Dermis microvascular lymphatic vessel endothelial cell (primary cell): ENCODE data around the gene PITX3. TPM values are rescaled to one million over a fixed set of nuclear protein-coding genes. Genes with fewer than 3 reads are reported as not detected.
"Not testable (repeated sequence)": the region's sequence is repeated elsewhere in the genome, so short reads cannot be mapped to it uniquely, and the experiment has no call there.

ENCODE experiments used
- DNase-seq, 2 donors: peaks; one replicate each; pipeline versions ENCODE4 v3.0.0 to v3.0.0-alpha.2; 2010; ENCODE audit warnings: low read depth in 2 of 2
- total RNA-seq: library from RNA; depleted of rRNA; stranded (reverse); fragments of >200 nt; gene quantifications from 2 replicates; pipeline ENCODE4 v1.2.1, GENCODE V29; 2014

The PITX3 gene
- total RNA-seq, 1 donor from 2014 or later = not detected

DNA sequence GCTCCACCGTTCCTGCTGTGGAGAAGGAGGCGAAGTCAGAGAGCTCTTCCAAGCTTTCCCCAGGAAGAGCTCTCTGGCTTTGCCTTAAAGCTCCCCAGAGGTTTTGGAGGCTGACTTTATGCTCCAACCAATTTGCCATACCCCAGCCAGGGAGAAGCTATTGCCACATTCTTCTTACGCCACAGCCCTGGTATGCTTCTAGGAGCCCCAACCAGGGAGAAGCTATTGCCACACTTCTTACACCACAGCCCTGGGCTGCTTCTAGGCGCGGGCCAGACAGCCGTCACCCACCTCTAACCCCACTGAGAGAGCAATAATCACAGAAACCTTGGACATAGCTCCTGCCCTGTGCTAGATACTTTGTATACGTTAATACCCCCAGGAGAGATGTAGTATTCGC, 14.3 kb downstream of the PITX3 start:
- DNase-seq = no peak

GRCh38 chr10:102226542-102226870, 14.8 kb downstream of the PITX3 start:
- no peak for DNase-seq

GRCh38 chr10:102225646-102226541, 15.4 kb downstream of the PITX3 start, which contains the start of gene ELOVL3:
TSS of gene ELOVL3 (plus strand) at chr10:102226299. CDS start at chr10:102226549, 250 bp downstream.
- DNase-seq = peak; percentile 85 to 96

- DNase-seq = no peak
Observed at GRCh38 chr10:102222797-102223196, 18.5 kb downstream of the PITX3 start.

DNA sequence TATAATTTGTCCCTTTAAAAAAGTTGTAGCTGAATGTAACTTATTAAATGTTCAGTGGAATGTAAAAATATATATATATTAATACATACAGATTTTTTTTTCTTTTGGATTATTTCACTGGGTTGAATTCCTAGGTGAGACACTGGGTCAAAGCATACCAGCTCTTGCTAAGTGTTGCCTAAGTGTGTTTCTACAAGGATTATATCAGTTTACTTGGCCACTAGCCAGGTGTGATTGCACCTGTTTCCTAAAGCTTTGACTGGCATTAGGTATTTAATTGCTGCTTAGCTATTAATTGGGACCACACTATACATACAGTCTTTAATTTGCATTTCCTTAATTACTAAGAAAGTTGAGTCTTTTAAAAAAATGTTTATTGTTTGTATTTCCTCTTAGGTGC, 20.7 kb downstream of the PITX3 start:
- no peak for DNase-seq

DNA sequence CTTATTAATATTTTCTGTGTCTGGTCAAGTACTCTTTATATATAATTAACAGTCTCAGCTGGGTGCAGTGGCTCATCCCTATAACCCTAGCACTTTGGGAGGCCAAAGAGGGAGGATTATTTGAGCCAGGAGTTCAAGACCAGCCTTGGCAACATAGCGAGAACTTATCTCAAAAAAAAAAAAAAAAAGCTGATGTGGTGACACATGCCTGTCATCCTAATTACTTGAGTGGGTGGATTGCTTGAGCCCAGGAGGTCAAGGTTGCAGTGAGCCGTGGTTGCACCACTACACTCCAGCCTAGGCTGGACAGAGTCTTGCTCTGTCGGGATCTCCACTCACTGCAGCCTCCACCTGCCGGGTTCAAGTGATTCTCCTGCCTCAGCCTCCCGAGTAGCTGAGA, 21.9 kb downstream of the PITX3 start:
- DNase-seq = no peak

GRCh38 chr10:102213599-102213998, 27.7 kb downstream of the PITX3 start:
- DNase-seq = not testable (repeated sequence)

DNA sequence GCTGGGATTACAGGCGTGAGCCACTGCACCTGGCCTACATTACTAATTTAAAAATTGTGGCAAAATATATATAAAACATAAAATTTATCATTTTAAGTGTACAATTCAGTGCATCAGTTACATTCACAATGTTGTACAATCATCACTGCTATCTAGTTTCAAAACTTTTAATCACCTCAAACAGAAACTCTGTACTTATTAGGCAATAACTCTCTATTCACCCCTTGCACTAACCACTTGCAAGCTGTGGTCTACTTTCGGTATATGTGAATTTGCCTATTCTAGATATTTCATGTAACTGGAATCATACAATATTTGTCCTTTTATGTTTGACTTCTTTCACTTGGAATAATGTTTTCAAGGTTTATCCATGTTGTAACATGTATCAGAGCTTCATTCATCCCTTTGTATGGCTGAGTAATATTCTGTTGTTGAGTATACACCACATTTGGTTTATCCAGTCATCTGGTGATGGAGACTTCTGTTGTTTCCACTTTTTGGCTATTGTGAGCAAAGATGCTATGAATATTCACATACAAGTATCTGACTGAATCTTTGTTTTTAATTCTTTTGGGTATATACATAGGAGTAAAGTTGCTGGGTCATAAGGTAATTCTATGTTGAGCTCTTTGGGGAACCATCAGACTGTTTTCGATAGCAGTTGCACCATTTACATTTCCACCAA, 29.6 kb downstream of the PITX3 start:
- DNase-seq = no peak

DNA sequence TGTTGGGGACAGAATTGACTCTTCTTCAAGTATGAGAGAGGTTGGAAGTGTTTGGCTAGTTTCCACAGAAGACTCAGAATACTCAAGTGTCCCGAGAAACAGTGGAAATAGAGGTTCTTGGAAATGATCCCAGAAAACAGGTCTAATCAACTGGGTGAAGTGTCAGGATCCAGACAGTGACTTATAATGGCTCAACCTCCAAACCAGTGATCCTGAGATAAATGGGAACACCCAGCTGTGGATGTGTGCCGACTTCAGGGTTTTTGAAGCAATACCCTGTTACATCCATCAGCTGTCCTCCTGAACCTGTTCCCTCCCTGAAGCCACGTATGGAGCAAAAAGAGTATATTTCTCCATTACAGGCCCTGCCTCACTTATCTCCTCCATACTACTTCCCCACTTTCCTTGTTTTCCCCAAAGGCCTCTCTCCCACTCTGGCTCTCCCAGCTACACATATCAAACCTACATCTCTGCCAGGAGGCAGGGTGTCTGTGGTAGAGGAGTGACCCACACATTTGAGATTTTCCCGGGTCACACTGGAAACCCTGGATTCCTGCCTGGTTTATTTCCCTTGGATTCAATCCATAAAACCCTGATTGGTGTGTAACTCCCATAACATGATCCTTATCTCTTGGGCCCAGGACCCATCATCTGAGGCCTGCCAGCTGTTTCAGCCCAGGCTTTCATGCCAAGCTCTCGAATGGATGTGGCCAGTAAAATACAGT, 32.8 kb downstream of the PITX3 start:
- peak; percentile 12 to 53 for DNase-seq

DNA sequence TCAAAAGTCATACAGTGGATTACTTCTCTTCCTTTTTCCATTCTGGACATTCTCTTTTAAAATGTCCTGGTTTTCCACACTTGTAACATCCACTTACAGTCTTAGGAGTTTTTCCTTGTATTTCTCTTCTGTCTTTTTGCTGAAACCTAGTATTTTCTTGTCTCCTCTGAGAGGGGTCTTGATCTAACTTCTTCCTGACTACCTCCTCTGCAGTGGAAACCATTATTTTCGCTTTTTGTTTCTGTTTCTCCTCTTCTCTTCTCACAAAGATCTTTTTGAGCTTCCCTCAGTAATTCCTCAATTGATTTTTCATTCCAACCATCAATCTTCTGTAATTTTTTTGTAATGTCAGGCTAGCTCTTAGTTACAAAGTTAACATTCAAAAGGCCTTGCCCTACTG, 38.9 kb downstream of the PITX3 start:
- DNase-seq = no peak

- no peak for DNase-seq
Observed at GRCh38 chr10:102200751-102201640, 40.3 kb downstream of the PITX3 start.

DNA sequence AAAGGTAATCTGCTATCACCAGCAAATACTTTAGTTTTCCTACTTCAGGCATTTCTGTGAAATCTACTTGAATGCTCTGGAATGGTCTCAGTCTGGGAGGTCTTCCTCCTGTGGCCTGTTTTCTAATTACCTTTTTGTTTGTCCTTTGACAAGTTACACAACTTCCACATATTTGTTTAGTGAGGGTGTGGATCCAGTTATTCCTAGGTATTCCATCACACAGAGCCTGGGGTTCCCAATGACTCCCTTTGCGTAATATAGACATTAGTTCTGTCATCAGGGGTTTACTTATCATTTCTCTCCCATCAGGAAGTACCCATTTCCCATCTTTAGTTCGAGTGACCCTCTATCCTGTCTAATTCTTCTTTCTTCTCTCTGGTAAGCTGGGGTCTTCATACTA, 43.3 kb downstream of the PITX3 start:
- no peak for DNase-seq

GRCh38 chr10:102196893-102197292, 44.4 kb downstream of the PITX3 start:
- no peak for DNase-seq

- DNase-seq = no peak
Observed at GRCh38 chr10:102195296-102195870, 45.9 kb downstream of the PITX3 start.

GRCh38 chr10:102191956-102192355, 49.4 kb downstream of the PITX3 start:
- no peak for DNase-seq

DNA sequence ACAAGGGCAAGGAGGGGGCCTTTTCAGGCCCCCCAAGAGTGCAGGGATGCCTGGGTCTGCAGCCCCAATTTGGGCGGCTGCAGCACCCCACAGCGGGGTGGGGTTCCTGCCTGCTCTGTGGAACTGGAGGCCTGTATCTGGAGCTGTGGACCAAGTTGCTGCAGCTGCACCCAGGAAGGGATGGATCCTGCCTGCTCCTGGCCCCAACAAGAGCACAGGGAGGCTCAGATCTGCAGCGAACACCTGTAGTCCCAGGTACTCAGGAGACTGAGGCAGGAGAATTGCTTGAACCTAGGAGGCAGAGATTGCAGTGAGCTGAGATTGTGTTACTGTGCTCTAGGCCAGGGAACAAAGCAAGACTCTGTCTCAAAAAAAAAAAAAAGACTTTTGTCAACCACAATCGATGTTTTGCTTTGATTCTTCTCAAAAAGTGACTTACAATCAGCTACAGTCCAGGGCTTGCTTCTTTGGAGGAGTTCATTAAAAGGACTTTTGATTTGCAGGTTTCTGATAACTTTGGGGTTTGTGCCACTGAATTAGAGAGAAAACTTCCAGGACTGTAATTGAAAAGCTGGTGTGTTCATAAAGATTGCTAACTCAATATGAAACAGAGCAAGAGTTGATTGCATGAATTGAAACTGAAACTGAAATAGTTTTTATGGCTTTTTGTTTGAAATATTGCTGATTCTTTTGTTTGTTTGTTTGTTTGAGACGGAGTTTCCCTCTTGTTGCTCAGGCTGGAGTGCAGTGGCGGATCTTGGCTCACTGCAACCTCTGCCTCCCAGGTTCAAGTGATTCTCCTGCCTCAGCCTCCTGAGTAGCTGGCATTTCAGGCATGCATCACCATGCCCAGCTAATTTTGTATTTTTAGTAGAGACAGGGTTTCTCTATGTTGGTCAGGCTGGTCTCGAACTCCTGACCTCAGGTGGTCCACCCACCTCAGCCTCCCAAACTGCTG, 52.1 kb downstream of the PITX3 start:
- not testable (repeated sequence) for DNase-seq

- DNase-seq = no peak
Observed at GRCh38 chr10:102188298-102188940, 52.9 kb downstream of the PITX3 start.

- no peak for DNase-seq
Observed at GRCh38 chr10:102185811-102186527, 55.3 kb downstream of the PITX3 start.
